AG09319 (cell line): ENCODE measurements around the gene ZMYM2.
A peak's percentile ranks its signal among the peaks of the same experiment; 100 is the strongest.

Experiments
- DNase-seq: peaks from one replicate; pipeline ENCODE4 v3.0.0-alpha.2; 2010; ENCODE audit warnings: low read depth; ENCODE audit errors: extremely low read depth
- CTCF ChIP-seq: IDR thresholded peaks from 2 replicates; pipeline ENCODE4 v1.5.1; 2011; ENCODE audit warnings: low read depth, mild to moderate bottlenecking, inconsistent platforms, low read length, moderate library complexity

ZMYM2 gene

GRCh38 chr13:20124303-20124702 is 165.8 kb downstream of the ZMYM2 start:
- TF ChIP-seq CTCF = no peak
- DNase-seq = no peak

GRCh38 chr13:20125129-20125782 is 166.7 kb downstream of the ZMYM2 start:
- no peak for TF ChIP-seq CTCF
- DNase-seq = no peak

- no peak for DNase-seq
- no peak for TF ChIP-seq CTCF
Measured at GRCh38 chr13:20125783-20126165, 167.2 kb downstream of the ZMYM2 start.

GRCh38 chr13:20126541-20127261 is 168.2 kb downstream of the ZMYM2 start:
- no peak for TF ChIP-seq CTCF
- no peak for DNase-seq

- no peak for TF ChIP-seq CTCF
- no peak for DNase-seq
Measured at GRCh38 chr13:20127262-20127561, 168.7 kb downstream of the ZMYM2 start.

GRCh38 chr13:20127562-20128458 is 169.3 kb downstream of the ZMYM2 start:
- no peak for DNase-seq
- TF ChIP-seq CTCF = peak; percentile 44

GRCh38 chr13:20128459-20128931 is 170.0 kb downstream of the ZMYM2 start:
- no peak for DNase-seq
- TF ChIP-seq CTCF = peak; percentile 7; the same call in 1 of the 2 replicates
